M059J (cell line): ENCODE data around the gene STYX. TPM values are rescaled to one million over a fixed set of nuclear protein-coding genes. Genes with fewer than 3 reads are reported as not detected.
A peak's percentile ranks its signal among the peaks of the same experiment; 100 is the strongest.
"Not testable (repeated sequence)": the region's sequence is repeated elsewhere in the genome, so short reads cannot be mapped to it uniquely, and the experiment has no call there.

Experiments used
- DNase-seq: peaks from one replicate; pipeline ENCODE4 v3.0.0-alpha.2; 2012; ENCODE audit warnings: low read depth
- total RNA-seq: library from RNA; depleted of rRNA; stranded (reverse); fragments of >200 nt; shearing (Covaris generic); gene quantifications from 2 replicates; pipeline ENCODE4 v1.2.3, GENCODE V29; 2014

The STYX gene
- total RNA-seq, 1 experiment from 2014 or later = 17.0 TPM

DNA sequence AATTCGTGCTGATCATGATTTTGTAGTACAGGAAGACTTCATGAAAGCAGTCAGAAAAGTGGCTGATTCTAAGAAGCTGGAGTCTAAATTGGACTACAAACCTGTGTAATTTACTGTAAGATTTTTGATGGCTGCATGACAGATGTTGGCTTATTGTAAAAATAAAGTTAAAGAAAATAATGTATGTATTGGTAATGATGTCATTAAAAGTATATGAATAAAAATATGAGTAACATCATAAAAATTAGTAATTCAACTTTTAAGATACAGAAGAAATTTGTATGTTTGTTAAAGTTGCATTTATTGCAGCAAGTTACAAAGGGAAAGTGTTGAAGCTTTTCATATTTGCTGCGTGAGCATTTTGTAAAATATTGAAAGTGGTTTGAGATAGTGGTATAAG is 2.5 kb upstream of the STYX start:
- DNase-seq = not testable (repeated sequence)

DNA sequence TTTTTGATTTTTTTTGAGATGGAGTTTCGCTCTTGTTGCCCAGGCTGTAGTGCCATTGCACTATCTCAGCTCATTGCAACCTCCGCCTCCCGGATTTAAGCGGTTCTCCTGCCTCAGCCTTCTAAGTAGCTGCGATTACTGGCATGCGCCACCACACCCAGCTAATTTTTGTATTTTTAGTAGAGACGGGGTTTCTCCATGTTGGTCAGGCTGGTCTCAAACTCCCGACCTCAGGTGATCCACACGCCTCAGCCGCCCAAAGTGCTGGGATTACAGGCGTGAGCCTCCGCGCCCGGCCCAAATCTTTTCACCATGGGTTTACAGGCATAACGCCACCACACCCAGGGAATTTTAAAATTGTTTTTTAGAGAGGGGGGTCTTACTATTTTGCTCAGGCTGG is 931 bp upstream of the STYX start:
- not testable (repeated sequence) for DNase-seq

DNA sequence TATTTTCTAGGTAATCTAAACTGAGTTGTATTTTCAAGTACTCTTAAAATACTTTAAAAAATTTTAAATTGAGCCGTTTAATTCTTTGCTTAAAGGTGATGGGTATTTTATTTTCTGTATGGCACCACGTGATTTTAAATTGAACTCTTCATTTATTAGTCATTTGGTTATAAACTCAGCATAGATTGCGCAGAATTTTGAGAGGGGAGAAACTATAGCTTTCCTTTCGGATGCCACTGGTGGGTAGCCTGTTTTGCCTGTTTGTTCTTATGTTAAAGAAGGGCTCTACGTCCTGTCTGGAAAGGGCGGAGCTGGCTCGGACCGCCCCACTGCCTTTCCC is 411 bp upstream of the STYX start:
- no peak for DNase-seq

DNA sequence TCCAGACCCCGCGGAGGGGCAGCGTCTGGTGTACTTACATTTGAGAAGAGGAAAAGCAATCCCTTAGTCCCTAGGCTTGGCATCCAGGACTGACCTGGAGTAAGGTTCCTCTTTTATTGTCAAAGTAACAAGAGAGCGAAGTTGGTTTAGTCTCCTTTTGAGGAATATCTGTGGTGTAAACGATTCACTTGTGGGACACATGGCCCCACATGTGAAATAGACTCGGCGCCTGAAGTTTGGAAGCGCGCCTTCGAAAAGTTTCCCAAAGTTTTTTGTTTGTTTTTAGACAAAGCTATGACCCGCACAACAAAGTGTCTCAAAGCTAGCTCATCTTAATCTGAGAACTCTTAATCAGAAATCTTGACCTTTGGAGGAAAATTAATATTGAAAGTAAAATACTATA is 744 bp downstream of the STYX start:
- DNase-seq = no peak

DNA sequence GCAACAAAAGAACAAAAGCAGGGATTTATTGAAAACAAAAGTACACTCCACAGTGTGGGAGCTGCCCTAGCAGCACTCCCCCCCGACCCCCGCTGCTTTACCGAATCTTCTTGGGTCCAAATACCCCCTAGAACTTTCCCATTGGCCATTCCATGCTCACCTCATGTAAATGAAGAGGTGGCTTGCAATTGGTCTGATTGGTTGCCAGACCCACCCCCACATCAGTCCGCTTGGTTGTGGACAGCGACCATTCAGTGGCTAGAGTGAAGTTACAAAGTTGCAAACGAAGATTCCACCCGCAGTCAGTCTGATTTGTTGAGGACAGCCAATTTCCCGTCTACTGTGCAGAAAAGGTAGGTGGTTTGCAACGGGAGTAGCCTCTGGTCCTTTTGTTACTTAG is 3.9 kb downstream of the STYX start:
- DNase-seq = no peak

DNA sequence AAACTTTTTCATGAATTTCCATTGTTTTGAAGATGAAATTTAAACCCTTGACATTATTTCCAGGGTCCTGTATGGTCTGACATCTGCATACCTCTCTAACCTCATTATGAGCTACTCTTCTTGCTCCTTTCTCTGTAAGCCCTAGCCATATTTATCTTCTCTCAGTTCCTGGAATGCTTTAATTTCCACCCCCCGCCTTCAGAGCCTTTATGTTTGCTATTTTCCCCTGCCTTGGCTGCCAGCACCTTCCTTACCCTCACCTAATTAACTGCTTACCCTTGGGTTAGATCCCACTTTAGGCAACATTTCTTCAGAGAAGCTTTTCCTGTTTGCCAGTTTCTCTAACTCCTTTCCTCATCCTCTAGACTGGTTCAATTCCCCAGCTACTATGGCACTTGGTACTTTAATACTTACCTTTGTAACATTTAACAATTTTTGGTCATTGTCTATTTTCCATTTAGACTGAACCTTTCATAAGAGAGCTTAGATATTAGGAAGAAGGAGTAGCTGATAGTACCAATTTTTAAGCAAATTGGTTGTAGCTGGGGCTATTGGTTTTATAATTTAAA is 6.0 kb downstream of the STYX start:
- no peak for DNase-seq

DNA sequence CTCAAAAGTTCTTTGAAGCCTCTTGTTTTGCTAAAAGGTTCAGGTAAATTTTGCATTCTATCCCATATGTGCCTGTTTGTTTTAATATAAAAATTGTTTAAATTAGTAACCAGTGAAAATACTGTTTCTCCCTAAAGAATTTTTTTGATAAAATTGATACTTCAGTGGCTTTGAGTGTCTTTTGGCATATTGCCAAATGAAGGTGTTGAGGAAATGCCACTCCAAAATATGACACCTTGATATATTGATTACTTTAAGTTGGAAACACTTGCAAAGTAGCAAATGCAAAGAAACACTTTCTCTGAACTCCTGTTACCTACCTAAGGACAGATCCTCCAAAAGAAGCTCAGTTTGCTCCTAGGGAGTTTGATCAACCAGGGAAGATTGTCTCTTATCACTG is 8.4 kb downstream of the STYX start:
- DNase-seq = no peak

DNA sequence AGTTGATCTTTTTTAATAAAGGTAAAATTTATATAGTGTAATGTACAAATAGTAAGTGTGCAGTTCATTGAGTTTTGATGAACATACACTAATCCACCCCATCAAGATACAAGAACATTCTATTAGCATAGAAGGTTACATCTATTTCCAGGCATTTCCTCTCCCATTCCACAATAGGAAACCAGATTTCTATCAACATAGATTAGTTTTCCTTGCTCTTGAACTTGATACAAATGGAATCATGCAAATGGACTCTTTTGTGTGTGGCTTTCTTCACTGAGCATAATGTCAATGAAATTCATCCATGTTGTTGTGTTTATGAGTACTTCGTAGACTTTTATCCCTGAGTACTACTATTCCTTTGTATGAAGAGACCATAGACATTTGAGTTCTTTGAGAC is 10.8 kb downstream of the STYX start:
- no peak for DNase-seq

DNA sequence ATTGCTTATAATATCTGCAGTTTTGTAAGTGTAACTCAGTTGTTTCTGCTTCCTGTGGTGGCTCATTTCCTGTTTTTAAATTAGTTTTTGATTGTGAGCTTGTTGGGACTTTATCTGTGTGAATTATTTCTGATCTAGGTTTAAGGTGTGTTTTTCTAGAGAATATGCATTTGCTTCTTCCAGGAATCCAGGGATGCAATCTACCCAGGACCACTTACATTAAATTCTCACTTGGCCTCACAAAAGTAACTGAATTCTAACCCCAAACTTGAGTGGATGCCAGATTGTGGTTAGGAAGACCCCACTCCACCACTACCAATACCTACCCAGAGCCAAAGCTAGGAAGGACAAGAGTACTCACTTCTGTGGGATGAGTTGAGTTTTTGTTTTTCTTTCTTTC is 11.9 kb downstream of the STYX start:
- DNase-seq = peak; percentile 6

DNA sequence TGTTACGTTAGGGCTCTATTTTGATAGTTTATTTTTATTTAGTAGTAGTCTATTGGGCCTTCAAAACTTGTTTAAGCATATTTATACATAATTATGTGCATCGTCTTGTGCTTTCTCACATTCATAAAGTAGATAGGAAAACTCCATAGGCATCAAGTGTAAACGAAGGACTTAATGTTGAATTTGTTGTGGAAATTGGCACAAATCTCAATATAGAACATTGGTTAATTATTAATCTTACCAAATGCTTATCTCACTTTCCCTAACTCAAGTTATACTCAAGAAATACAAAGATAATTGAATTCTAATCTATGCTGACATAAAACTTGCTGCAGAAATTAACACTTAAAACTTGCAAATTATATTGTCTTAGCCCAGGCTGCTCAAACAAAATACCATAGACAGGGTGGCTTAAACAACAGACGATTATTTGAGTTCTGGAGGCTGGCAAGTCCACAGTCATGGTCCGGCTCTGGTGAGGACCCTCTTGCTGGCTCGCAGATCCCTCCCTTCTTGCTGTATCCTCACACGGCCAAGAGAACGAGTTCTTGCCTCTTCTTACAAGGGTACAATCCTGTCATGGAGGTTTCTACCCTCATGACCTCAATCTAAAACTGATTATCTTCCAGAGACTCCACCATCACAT is 18.8 kb downstream of the STYX start:
- no peak for DNase-seq

DNA sequence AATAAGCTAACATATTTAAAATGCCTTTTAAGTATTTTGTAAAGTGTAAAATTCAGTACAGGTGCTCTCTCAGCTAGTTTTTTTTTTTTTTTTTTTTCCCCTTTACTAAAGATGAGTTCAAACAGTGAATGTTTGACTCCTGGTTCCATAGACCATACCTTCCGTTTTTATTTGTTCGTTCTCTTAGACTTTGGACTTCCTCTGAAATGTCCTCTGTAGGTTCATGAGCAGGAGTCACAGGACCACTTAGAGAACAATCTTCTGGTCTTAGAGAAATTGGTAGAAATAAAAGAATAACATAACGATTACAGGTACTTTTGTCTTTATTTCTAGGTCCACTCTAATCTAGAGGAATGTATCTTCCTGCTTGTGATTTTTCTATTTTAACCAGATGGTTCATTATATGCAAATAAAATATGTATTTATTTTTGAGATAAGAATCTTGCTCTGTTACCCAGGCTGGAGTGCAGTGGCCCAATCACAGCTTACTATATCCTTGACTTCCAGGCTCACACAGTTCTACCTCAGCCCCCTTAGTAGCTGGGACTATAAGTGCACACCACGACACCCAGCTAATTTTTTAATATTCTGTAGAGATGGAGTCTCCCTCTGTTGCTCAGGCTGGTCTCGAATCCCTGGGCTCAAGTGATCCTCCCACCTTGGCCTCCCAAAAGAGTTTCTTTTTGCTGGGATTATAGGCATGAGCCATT is 25.8 kb downstream of the STYX start:
- no peak for DNase-seq

DNA sequence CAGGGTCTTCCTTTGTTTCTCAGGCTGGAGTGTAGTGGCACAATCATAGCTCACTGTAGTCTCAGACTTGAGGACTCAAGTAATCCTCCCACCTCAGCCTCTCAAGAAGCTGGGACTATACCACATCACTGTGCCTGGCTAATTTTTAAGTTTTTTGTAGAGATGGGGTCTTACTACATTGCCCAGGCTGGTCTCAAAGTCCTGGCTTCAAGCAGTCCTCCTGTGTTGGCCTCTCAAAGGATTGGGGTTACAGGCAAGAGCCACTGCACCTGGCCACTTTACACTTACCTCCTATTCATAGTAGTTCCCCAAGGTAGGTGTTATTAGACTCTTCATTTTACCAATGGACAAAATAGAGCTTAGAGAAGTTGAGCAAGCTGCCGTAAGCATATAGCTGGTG is 29.2 kb downstream of the STYX start:
- no peak for DNase-seq

DNA sequence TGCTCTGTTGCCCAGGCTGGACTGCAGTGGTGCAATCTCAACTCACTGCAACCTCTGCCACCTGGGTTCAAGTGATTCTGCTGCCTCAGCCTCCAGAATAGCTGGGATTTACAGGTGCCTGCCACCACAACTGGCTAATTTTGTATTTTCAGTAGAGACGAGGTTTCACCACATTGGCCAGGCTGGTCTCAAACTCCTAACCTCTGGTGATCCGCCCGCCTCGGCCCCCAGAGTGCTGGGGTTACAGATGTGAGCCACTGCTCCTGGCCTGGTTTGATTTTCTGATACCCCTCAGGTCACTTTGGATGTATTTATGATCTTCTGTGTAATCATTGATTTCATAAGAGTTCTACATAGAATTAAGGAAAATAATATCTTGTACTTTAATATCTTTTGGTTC is 33.0 kb downstream of the STYX start:
- DNase-seq = not testable (repeated sequence)

DNA sequence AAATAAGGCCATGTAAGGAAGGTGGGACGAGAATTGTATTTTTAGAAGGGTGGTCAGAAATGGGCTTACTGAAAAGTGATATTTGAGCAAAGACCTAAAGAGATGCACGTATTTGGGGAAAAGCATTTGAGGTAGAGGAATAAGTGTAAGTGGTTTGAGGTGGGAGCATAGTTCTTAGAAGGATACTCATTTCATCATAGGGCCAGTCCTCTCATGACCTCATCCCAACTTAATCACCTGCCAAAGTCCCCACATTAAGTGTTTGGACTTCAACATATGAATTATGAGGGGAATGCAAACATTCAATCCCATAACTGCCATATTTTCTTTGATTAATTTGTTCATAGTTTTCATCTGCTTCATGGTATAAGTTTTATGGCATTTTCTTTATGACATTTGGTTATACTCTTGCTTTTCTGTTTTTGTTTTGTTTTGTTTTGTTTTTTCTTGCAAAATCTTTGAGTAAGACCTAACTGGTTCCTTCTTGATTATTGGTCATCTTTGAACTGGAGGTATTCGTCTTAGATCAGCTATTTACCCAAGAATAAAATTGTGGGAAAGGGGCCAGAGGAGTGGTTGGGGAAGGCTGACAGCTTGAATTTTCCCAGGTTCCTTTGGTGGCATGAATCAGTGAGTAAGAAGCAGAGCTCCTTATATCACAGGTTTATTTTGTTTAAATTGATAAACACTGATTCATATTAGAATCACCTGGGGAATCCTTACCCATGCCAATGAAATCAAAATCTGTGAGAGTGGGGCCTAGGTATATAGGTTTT is 37.3 kb downstream of the STYX start:
- DNase-seq = no peak

DNA sequence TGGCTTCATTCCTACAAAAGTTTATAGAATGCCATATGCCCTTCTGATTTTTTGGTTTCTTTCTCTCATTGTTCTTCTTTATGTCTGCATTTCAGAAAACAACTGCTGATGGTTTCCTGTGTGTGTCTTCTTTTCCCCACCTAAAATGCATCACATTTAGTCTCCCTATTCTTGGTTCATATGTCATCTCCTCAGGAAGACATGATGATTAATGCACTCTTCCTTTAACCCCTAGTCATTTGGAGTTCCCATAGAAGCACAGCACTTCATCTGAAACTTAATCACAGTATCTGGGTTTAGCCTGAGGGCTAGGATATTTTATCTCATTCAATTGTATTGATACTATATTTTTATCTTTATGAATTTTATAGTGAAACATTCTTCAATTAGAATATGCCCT is 39.9 kb downstream of the STYX start:
- no peak for DNase-seq

DNA sequence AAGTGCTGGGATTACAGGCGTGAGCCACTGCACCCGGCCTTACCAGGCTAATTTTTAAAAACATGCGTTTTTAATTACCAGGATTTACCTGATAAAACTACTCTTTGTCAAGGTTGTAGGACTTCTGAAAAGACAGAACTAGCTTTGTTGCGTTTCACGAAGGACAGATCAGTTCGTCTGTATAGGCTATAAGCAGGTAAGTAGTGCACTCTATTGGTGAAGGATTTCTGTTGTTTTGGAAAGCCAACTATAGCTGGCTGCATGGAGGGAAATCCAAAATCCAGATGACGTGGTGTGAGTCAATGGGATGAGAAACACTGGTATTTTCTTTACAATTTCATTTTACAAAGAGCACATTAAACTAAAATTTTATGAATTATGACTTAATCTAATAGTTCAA is 46.9 kb downstream of the STYX start:
- no peak for DNase-seq

DNA sequence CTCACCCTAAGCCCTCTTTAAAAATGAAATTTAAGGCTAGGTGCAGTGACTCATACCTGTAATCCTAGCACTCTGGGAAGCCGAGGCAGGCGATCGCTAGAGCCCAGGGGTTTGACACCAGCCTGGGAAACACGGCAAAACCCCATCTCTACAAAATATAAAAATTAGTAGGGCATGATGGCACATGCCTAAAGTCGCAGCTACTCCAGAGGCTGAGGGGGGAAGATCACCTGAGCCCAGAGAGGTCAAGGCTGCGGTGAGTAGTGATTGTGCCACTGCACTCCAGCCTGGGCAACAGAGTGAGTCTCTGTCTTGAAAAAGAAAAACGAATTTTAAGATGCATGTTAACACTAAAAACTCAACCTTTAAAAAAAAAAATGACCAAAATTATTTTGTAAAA is 48.7 kb downstream of the STYX start:
- no peak for DNase-seq

DNA sequence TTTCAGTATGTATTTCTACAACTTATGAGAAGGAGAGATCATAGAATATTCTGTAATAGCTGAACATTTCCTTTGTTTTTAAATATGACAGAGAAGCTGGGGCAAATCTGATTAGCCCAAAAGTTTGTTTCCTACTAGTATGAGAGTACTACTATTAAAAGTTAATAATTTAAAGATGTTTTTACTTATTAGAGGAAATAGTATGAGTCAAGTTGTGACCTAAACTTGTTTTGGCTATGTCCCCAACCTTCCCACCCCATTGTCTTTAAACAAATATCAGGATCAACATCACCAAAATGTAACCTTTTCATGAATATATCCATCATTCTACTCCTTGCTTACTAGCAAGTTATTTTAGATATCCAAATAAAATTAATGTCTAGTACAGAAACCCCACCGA is 50.9 kb downstream of the STYX start:
- DNase-seq = no peak

DNA sequence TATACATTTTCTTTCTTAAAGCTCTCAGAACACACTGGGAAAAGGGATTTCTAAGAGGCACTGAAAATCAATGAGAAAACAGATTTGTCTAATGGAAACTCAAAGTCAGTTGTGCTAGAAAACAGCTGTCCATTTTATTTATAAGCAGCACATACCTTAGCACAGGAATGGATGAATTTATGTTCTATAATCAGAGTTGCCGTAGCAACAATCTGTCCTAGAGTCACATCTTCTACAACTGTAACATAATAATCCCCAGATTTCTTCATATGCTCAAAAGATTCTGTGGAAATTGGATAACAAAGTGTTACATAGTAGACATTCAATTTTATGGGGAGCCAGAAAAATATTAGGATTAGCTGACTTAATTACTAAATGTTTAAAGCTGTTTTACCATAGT is 51.7 kb downstream of the STYX start:
- DNase-seq = peak; percentile 15

DNA sequence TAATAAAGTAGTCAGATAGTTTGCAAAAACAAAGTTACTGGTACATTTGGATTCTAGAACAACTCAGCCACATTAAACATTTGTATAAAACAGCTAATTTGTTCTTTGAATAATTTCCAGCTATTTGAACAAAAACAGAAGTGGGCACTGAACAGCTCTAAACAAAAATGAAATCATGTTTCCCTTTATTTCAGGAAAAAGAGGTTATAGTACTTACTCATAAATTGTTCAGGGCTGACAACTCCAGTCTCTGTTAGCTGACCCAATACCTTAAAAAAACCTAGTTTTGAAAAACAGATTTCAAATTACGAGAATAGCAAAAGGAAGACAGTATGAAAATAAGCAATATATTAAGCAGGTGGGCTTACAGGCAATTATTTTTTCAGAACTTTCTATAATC is 53.2 kb downstream of the STYX start:
- no peak for DNase-seq

DNA sequence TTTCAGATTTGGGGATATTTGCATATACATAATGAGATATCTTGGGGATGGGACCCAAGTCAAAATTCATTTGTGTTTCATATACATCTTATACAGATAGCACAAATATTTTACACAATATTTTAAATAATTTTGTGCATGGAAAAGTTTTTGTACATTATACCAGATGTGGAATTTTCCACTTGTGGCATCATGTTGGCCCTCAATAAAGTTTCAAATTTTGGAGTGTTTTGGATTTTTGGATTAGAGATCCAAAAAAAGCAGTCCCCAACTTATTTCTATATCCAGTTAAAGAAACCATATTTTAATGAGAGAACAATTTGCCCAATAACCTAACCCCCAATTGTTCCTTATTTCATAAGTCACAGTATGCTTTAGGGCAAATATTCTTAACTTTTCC is 56.9 kb downstream of the STYX start:
- DNase-seq = no peak

DNA sequence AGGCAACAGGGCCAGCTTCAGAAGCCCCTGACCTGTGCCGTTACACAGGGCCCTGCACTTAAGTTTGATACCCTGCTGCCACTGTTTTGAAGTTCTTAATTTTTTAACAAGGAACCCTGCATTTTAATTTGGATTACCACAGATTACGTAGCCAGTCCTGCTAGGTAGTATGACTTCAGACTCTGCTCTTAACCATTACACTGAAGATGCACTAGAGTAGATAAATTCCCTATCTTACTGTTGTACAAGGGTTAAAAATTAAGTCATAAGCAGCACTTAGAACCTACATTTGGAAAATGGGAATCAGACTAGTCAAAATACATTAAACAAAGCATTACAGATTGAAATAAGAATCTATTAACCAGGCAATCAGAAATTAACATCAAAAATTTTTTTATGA is 59.2 kb downstream of the STYX start:
- DNase-seq = no peak
